Measurements from ENCODE around the gene TCHHL1. TPM values are rescaled to one million over a fixed set of nuclear protein-coding genes. Genes with fewer than 3 reads are reported as not detected.

The TCHHL1 gene
- total and polyA plus RNA-seq, 2 of the 8 experiments (the other 6 are each of a cell fraction or from before 2014, with no cell fraction given), result not detected

- Histone ChIP-seq H2BK120ac (replicated peaks; ENCODE audit: low read depth, low read length) (no peak overlapping the region), H3K4me3 (ENCODE audit: extremely low read depth in 1 of 4, insufficient read depth in 2 of 4, low read depth in 3 of 4, low read length in 4 of 4) (no peak overlapping the region), H4K91ac (replicated peaks; ENCODE audit: insufficient read length, low read length) (no peak overlapping the region), H3K27me3 (replicated peaks in 1 of 4; ENCODE audit: control insufficient read depth in 3 of 4, extremely low read depth in 1 of 4, insufficient read depth in 3 of 4, low read length in 3 of 4) (no peaks in the 10 kb centered on the region; a peak in 2 of 7 replicates), H3K4me1 (replicated peaks in 1 of 4; ENCODE audit: control insufficient read depth in 3 of 4, insufficient read depth in 4 of 4, low read length in 3 of 4) (peaks cover 4 to 12% (median 6%) of the 10 kb centered on the region in 4 experiments; a peak in 6 of 7 replicates), H3K23me2 (ENCODE audit: low read depth, low read length) (peaks cover 6% of the 10 kb centered on the region; the same call in 1 of the 2 replicates), H3K18ac (ENCODE audit: extremely low read depth, low read length) (no peak overlapping the region), H3K56ac (replicated peaks; ENCODE audit: insufficient read length, low read depth, low read length) (no peak overlapping the region), H3K79me2 (ENCODE audit: control insufficient read depth in 1 of 2, insufficient read depth in 2 of 2, low read length in 2 of 2) (no peaks in the 10 kb centered on the region), H3K27ac (ENCODE audit: low read depth, low read length) (no peak overlapping the region), H2BK15ac (ENCODE audit: low read length) (no peak overlapping the region), H4K8ac (ENCODE audit: extremely low read depth, insufficient read depth, low read length) (no peak overlapping the region), H3K9me3 (ENCODE audit: insufficient read depth in 2 of 2, low read depth in 1 of 2, low read length in 1 of 2) (no peaks in the 10 kb centered on the region), H2AFZ (ENCODE audit: low read length) (no peak overlapping the region), H3K79me1 (ENCODE audit: low read depth, low read length) (no peaks in the 10 kb centered on the region), H4K5ac (ENCODE audit: insufficient read length, low read depth, low read length) (no peak overlapping the region), H2BK12ac (ENCODE audit: low read depth, low read length) (no peak overlapping the region), H3K23ac (ENCODE audit: insufficient read length) (no peak overlapping the region), H3K14ac (ENCODE audit: insufficient read length) (no peak overlapping the region), H3K36me3 (ENCODE audit: control insufficient read depth in 2 of 4, insufficient read depth in 4 of 4, low read length in 3 of 4) (peaks cover 3 to 18% (median 6%) of the 10 kb centered on the region in 4 experiments; a peak in 5 of 8 replicates), H2AK5ac (ENCODE audit: low read depth, low read length) (no peak overlapping the region), H2BK20ac (ENCODE audit: low read length) (no peak overlapping the region), H3K4me2 (ENCODE audit: insufficient read depth in 1 of 2, low read depth in 2 of 2, low read length in 2 of 2) (peak overlapping the region; percentile 73 to 99; a peak in 2 of 4 replicates), H3K4ac (replicated peaks; ENCODE audit: insufficient read length, low read depth, low read length) (no peak overlapping the region), H3K9ac (replicated peaks in 1 of 4; ENCODE audit: extremely low read depth in 1 of 4, low read depth in 3 of 4, low read length in 3 of 4) (no peak overlapping the region), H2BK5ac (ENCODE audit: low read depth, low read length) (no peak overlapping the region), H4K20me1 (replicated peaks in 1 of 2; ENCODE audit: control insufficient read depth in 1 of 2, insufficient read depth in 2 of 2, low read length in 2 of 2) (no peaks in the 10 kb centered on the region)
- FAIRE-seq (no peak), DNase-seq (ENCODE audit: low read depth in 1 of 2, low spot score in 2 of 2) (no peak)
- CTCF ChIA-PET (ENCODE audit: partially characterized antibody), result interaction anchor here (0.7 to 4.0 kb wide), 26 partner anchors 9 to 1319 kb away, joined by 3 to 32 read pairs (median 5); partner anchors contain the start of gene S100A10
- 52% methylated on average over 1 of the region's 1 CpG; no CpG with 5 or more reads in 1 of the 2 experiments for WGBS, 2 experiments (ENCODE audit: extremely low coverage in 1 of 2, insufficient coverage in 1 of 2, insufficient read length in 1 of 2, insufficient replicate concordance in 2 of 2, low coverage in 1 of 2, low lambda C conversion rate in 2 of 2, missing lambda C conversion rate in 1 of 2)
- POLR2A ChIA-PET (ENCODE audit: partially characterized antibody), result interaction anchor here (0.8 to 1.6 kb wide), 5 partner anchors 10 to 494 kb away, joined by 3 to 4 read pairs (median 3); partner anchors contain the start of genes C2CD4D, THEM4 and TUFT1
- TF ChIP-seq SRF (IDR thresholded peaks at IDR 0.05; ENCODE audit: low read depth, low read length) (no peak), TBP (IDR thresholded peaks at IDR 0.05; ENCODE audit: low read depth, low read length) (no peak), GTF2F1 (IDR thresholded peaks at IDR 0.05; ENCODE audit: borderline replicate concordance, low read depth, low read length) (no peak), TEAD4 (IDR thresholded peaks at IDR 0.05; ENCODE audit: low read depth, low read length) (no peak), SIN3A (conservative IDR thresholded peaks at IDR 0.05 in 1 of 2, IDR thresholded peaks at IDR 0.05 in 1 of 2; ENCODE audit: low read depth in 1 of 2, low read length in 2 of 2) (no peak), NRF1 (IDR thresholded peaks at IDR 0.05; ENCODE audit: low read depth, low read length) (no peak), JUN (IDR thresholded peaks at IDR 0.05; ENCODE audit: low read depth, low read length) (no peak), SP1 (IDR thresholded peaks at IDR 0.05; ENCODE audit: low read depth, low read length) (no peak), SP4 (IDR thresholded peaks at IDR 0.05; ENCODE audit: low read length) (no peak), USF2 (IDR thresholded peaks at IDR 0.05; ENCODE audit: low read length) (no peak), BCL11A (IDR thresholded peaks at IDR 0.05; ENCODE audit: low read depth in 2 of 2, low read length in 2 of 2) (no peak), EP300 (IDR thresholded peaks at IDR 0.05; ENCODE audit: borderline replicate concordance in 1 of 2, low read depth in 2 of 2, low read length in 2 of 2) (no peak), NANOG (IDR thresholded peaks at IDR 0.05; ENCODE audit: insufficient read depth, low read depth, low read length, poor library complexity, severe bottlenecking) (no peak), SIRT6 (IDR thresholded peaks at IDR 0.05; ENCODE audit: low read length) (no peak)
Observed at GRCh38 chr1:152034324-152034653, 54.6 kb downstream of the TCHHL1 start.
